ENCODE results near the gene SHMT1.
A peak's percentile ranks its signal among the peaks of the same experiment; 100 is the strongest.
"Not testable (repeated sequence)": the region's sequence is repeated elsewhere in the genome, so short reads cannot be mapped to it uniquely, and the experiment has no call there.

SHMT1 gene

GRCh38 chr17:18314059-18314730, 49.2 kb downstream of the SHMT1 start:
- peak; percentile 57 to 77 for DNase-seq
- no peak for TF ChIP-seq GATA1 (IDR thresholded peaks at IDR 0.05; ENCODE audit: low read depth, low read length)
- no peak for TF ChIP-seq POLR2A (IDR thresholded peaks at IDR 0.05; ENCODE audit: low read length)

- TF ChIP-seq POLR2A (IDR thresholded peaks at IDR 0.05; ENCODE audit: low read length) = no peak
- no peak for TF ChIP-seq GATA1 (IDR thresholded peaks at IDR 0.05; ENCODE audit: low read depth, low read length)
Measured at GRCh38 chr17:18309202-18309601, 54.1 kb downstream of the SHMT1 start.

GRCh38 chr17:18303206-18303605, 60.1 kb downstream of the SHMT1 start:
- not testable (repeated sequence) for DNase-seq

More at GRCh38 chr17:18309202-18309601, 54.1 kb downstream of the SHMT1 start:
- DNase-seq = no peak

GRCh38 chr17:18300725-18301480, 62.4 kb downstream of the SHMT1 start:
- TF ChIP-seq GATA1 (IDR thresholded peaks at IDR 0.05; ENCODE audit: low read depth, low read length) = no peak
- TF ChIP-seq POLR2A (IDR thresholded peaks at IDR 0.05; ENCODE audit: low read length) = no peak
- no peak for DNase-seq

- DNase-seq = not testable (repeated sequence)
Measured at GRCh38 chr17:18298061-18298460, 65.3 kb downstream of the SHMT1 start.

- TF ChIP-seq GATA1 (IDR thresholded peaks at IDR 0.05; ENCODE audit: low read depth, low read length) (no peak), POLR2A (IDR thresholded peaks at IDR 0.05; ENCODE audit: low read length) (no peak)
Measured at GRCh38 chr17:18291718-18292540, 71.4 kb downstream of the SHMT1 start.

GRCh38 chr17:18285296-18285695, 78.1 kb downstream of the SHMT1 start:
- TF ChIP-seq GATA1 (IDR thresholded peaks at IDR 0.05; ENCODE audit: low read depth, low read length) (no peak), POLR2A (IDR thresholded peaks at IDR 0.05; ENCODE audit: low read length) (no peak)
- DNase-seq = no peak

More at GRCh38 chr17:18291718-18292540, 71.4 kb downstream of the SHMT1 start:
- DNase-seq = no peak

GRCh38 chr17:18281788-18282187, 81.6 kb downstream of the SHMT1 start:
- DNase-seq = no peak
- TF ChIP-seq POLR2A (IDR thresholded peaks at IDR 0.05; ENCODE audit: low read length) (no peak), GATA1 (IDR thresholded peaks at IDR 0.05; ENCODE audit: low read depth, low read length) (no peak)

GRCh38 chr17:18280766-18281371, 82.5 kb downstream of the SHMT1 start:
- TF ChIP-seq GATA1 (IDR thresholded peaks at IDR 0.05; ENCODE audit: low read depth, low read length) = no peak
- TF ChIP-seq POLR2A (IDR thresholded peaks at IDR 0.05; ENCODE audit: low read length) = no peak
- DNase-seq = no peak

GRCh38 chr17:18280249-18280648, 83.1 kb downstream of the SHMT1 start:
- no peak for DNase-seq
- no peak for TF ChIP-seq POLR2A (IDR thresholded peaks at IDR 0.05; ENCODE audit: low read length)
- TF ChIP-seq GATA1 (IDR thresholded peaks at IDR 0.05; ENCODE audit: low read depth, low read length) = no peak

- no peak for TF ChIP-seq POLR2A (IDR thresholded peaks at IDR 0.05; ENCODE audit: low read length)
- no peak for TF ChIP-seq GATA1 (IDR thresholded peaks at IDR 0.05; ENCODE audit: low read depth, low read length)
- DNase-seq = no peak
Measured at GRCh38 chr17:18278867-18279266, 84.5 kb downstream of the SHMT1 start.

Data from erythroblast (primary cell).